Fibroblast of lung (primary cell): ENCODE results near the gene TMTC2. TPM values are rescaled to one million over a fixed set of nuclear protein-coding genes. Genes with fewer than 3 reads are reported as not detected.

ENCODE experiments used
- DNase-seq, 2 donors: peaks; one replicate each; pipeline versions ENCODE4 v3.0.0 to v3.0.0-alpha.2; 2010; ENCODE audit warnings: low read depth in 2 of 2
- H2AFZ ChIP-seq: 2 replicates; pipeline ENCODE4 v1.5.1; 2012; ENCODE audit warnings: low read length, control low read depth, inconsistent platforms
- H3K27ac ChIP-seq: 2 replicates; pipeline ENCODE4 v1.5.1; 2011; ENCODE audit warnings: low read length, control low read depth; ENCODE audit not compliant: insufficient read depth
- H3K27me3 ChIP-seq: 2 replicates; pipeline ENCODE4 v1.5.1; 2011; ENCODE audit warnings: mild to moderate bottlenecking, low read length; ENCODE audit not compliant: control insufficient read depth, insufficient read depth
- H3K36me3 ChIP-seq: 2 replicates; pipeline ENCODE4 v1.5.1; 2011; ENCODE audit warnings: low read length; ENCODE audit not compliant: control insufficient read depth, insufficient read depth
- H3K4me1 ChIP-seq: 2 replicates; pipeline ENCODE4 v1.5.1; 2011; ENCODE audit warnings: low read length; ENCODE audit not compliant: control insufficient read depth, insufficient read depth; ENCODE audit errors: extremely low read depth
- H3K4me2 ChIP-seq: 2 replicates; pipeline ENCODE4 v1.5.1; 2011; ENCODE audit warnings: low read length, control low read depth; ENCODE audit not compliant: insufficient read depth; ENCODE audit errors: extremely low read depth
- H3K4me3 ChIP-seq, 4 experiments: fragments of 200-600 bp in 1 of 4; sonication (generic) in 1 of 4; replicated peaks in 1 of 4; 2 replicates each; pipeline ENCODE4 v1.5.1; 2011 to 2016; ENCODE audit warnings: low read length in 4 of 4, low read depth in 3 of 4, mild to moderate bottlenecking in 3 of 4, control low read depth in 2 of 4, inconsistent platforms in 1 of 4, mixed read lengths in 1 of 4; ENCODE audit not compliant: insufficient read depth in 1 of 4; ENCODE audit errors: control extremely low read depth in 1 of 4
- H3K79me2 ChIP-seq: 2 replicates; pipeline ENCODE4 v1.5.1; 2012; ENCODE audit warnings: mild to moderate bottlenecking, low read length, inconsistent platforms; ENCODE audit not compliant: control insufficient read depth, insufficient read depth
- H3K9ac ChIP-seq: 2 replicates; pipeline ENCODE4 v1.5.1; 2011; ENCODE audit warnings: mild to moderate bottlenecking, low read length, control low read depth; ENCODE audit not compliant: insufficient read depth
- H3K9me3 ChIP-seq: 2 replicates; pipeline ENCODE4 v1.5.1; 2012; ENCODE audit warnings: low read depth, low read length; ENCODE audit not compliant: control insufficient read depth, insufficient read depth
- H4K20me1 ChIP-seq: 2 replicates; pipeline ENCODE4 v1.5.1; 2011; ENCODE audit warnings: low read length; ENCODE audit not compliant: control insufficient read depth, insufficient read depth; ENCODE audit errors: extremely low read depth
- CTCF ChIP-seq, 2 donors: IDR thresholded peaks in 1 of 2; conservative IDR thresholded peaks in 1 of 2; 1 replicate in 1 of 2; 2 replicates in 1 of 2; pipeline ENCODE4 v1.5.1; 2011 to 2012; ENCODE audit warnings: low read length in 2 of 2, control low read depth in 1 of 2, inconsistent platforms in 1 of 2, low read depth in 1 of 2, mild to moderate bottlenecking in 1 of 2
- EZH2 ChIP-seq: IDR thresholded peaks from 2 replicates; pipeline ENCODE4 v1.5.1; 2012; ENCODE audit warnings: low read length, control low read depth, mild to moderate bottlenecking; ENCODE audit errors: missing control alignments
- polyA plus RNA-seq, 2 donors: library from polyadenylated mRNA; depleted of rRNA in 1 of 2; stranded (reverse) in 1 of 2; unstranded in 1 of 2; fragments of >200 nt; gene quantifications; 2 replicates each; pipeline ENCODE4 v1.2.1, GENCODE V29; 2011 to 2012; ENCODE audit warnings: missing spikeins in 1 of 2
- total RNA-seq: library from RNA; depleted of rRNA; stranded (reverse); fragments of >200 nt; gene quantifications from 2 replicates; pipeline ENCODE4 v1.2.1, GENCODE V29; 2014

Gene TMTC2
- total and polyA plus RNA-seq, 2 donors (not counting 1 experiment from before 2014, with no cell fraction given), result 3.5 to 9.7 TPM

GRCh38 chr12:82948491-82948890, 261.8 kb downstream of the TMTC2 start:
- H3K9me3 ChIP-seq, result no peaks in the 10 kb centered on the region
- no peak overlapping the region for H3K9ac ChIP-seq
- no peak overlapping the region for H3K4me2 ChIP-seq
- no peak for DNase-seq
- TF ChIP-seq EZH2 (no peak), CTCF (conservative IDR thresholded peaks at IDR 0.05 in 1 of 2, IDR thresholded peaks at IDR 0.05 in 1 of 2; ENCODE audit: low read depth in 1 of 2, low read length in 2 of 2) (no peak)
- no peak overlapping the region for H2AFZ ChIP-seq
- no peak overlapping the region for H3K27ac ChIP-seq
- no peak overlapping the region for H3K4me3 ChIP-seq
- no peaks in the 10 kb centered on the region for H3K27me3 ChIP-seq
- no peaks in the 10 kb centered on the region for H3K79me2 ChIP-seq
- H3K4me1 ChIP-seq, result no peaks in the 10 kb centered on the region
- H4K20me1 ChIP-seq, result no peaks in the 10 kb centered on the region
- H3K36me3 ChIP-seq, result no peaks in the 10 kb centered on the region

- TF ChIP-seq EZH2 (no peak), CTCF (conservative IDR thresholded peaks at IDR 0.05 in 1 of 2, IDR thresholded peaks at IDR 0.05 in 1 of 2; ENCODE audit: low read depth in 1 of 2, low read length in 2 of 2) (no peak)
- H3K27ac ChIP-seq, result no peak overlapping the region
- H3K4me2 ChIP-seq, result no peak overlapping the region
- no peak for DNase-seq
- no peak overlapping the region for H2AFZ ChIP-seq
- H3K9ac ChIP-seq, result no peak overlapping the region
- no peaks in the 10 kb centered on the region for H3K4me1 ChIP-seq
- no peaks in the 10 kb centered on the region for H3K27me3 ChIP-seq
- H3K9me3 ChIP-seq, result no peaks in the 10 kb centered on the region
- no peaks in the 10 kb centered on the region for H3K79me2 ChIP-seq
- no peak overlapping the region for H3K4me3 ChIP-seq
- no peaks in the 10 kb centered on the region for H3K36me3 ChIP-seq
- no peaks in the 10 kb centered on the region for H4K20me1 ChIP-seq
Observed at GRCh38 chr12:82950356-82950755, 263.6 kb downstream of the TMTC2 start.

- no peaks in the 10 kb centered on the region for H3K27me3 ChIP-seq
- no peak for TF ChIP-seq CTCF (conservative IDR thresholded peaks at IDR 0.05 in 1 of 2, IDR thresholded peaks at IDR 0.05 in 1 of 2; ENCODE audit: low read depth in 1 of 2, low read length in 2 of 2)
- TF ChIP-seq EZH2, result no peak
- no peak overlapping the region for H3K4me3 ChIP-seq
- H3K9ac ChIP-seq, result no peak overlapping the region
- H3K36me3 ChIP-seq, result no peaks in the 10 kb centered on the region
- H3K9me3 ChIP-seq, result no peaks in the 10 kb centered on the region
- H2AFZ ChIP-seq, result no peak overlapping the region
- DNase-seq, result no peak
- no peaks in the 10 kb centered on the region for H3K79me2 ChIP-seq
- H3K4me1 ChIP-seq, result no peaks in the 10 kb centered on the region
- H3K27ac ChIP-seq, result no peak overlapping the region
- no peak overlapping the region for H3K4me2 ChIP-seq
- H4K20me1 ChIP-seq, result no peaks in the 10 kb centered on the region
Observed at GRCh38 chr12:82952946-82953345, 266.2 kb downstream of the TMTC2 start.
